HG02973 (cell line): ENCODE measurements around the gene NDFIP1.

ENCODE experiments used
- ATAC-seq: cut with Tn5 transposase; IDR thresholded peaks from one replicate; pipeline ENCODE4 v1.9.1; 2021; ENCODE audit warnings: moderate library complexity; ENCODE audit not compliant: unreplicated experiment

Gene NDFIP1

DNA sequence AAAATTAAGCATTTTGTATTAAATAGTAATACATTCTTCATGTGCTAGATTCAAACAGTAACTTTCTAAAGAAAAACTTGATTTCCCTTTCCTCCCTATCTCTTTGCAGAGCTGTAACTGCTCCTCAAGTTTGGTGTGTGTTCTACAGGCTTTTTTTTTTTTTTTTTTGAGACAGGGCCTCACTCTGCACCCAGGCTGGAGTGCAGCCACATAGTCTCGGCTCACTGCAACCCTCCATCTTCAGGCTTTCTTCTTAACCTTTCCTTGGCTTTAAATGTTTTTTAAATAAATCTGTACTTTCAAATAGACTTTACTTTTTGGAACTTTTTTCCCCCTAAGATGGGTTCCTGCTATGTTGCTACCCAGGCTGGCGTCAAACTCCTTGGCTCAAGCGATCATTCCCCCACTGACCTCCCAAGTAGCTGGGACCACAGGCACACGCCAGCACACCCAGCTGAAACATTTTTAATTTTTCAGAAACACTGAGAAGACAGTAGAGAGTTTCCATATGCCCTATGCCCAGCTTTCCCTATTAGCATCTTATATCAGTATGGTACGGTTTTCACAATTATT lies 9.1 kb downstream of the NDFIP1 start:
- no peak for ATAC-seq

GRCh38 chr5:142118155-142118686 lies 9.6 kb downstream of the NDFIP1 start:
- no peak for ATAC-seq

DNA sequence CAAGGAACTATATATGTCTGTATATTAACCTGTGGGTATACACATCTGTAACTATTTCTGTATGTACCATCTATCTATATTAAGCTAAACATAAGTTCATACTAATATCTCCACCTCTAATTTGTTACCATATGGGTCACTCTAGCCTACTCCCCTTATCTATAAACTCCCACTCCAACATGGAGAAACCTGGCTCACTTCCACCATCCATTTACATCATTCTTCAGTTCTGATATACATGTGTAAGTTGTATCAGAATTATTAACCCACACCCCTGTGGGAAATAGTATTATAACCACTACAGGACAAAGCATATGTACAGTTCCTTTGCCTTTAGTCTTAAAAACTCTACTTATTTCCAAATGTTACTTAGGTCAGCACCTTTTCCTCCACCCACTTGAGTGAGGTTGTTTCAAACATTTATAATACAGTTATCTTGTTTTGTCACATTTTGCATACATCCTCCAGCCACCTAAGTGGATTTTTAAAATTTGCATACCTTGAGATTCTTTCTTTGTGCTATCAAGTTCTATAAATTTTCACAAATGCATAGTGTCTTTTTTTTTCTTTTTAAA lies 10.6 kb downstream of the NDFIP1 start:
- ATAC-seq: no peak

DNA sequence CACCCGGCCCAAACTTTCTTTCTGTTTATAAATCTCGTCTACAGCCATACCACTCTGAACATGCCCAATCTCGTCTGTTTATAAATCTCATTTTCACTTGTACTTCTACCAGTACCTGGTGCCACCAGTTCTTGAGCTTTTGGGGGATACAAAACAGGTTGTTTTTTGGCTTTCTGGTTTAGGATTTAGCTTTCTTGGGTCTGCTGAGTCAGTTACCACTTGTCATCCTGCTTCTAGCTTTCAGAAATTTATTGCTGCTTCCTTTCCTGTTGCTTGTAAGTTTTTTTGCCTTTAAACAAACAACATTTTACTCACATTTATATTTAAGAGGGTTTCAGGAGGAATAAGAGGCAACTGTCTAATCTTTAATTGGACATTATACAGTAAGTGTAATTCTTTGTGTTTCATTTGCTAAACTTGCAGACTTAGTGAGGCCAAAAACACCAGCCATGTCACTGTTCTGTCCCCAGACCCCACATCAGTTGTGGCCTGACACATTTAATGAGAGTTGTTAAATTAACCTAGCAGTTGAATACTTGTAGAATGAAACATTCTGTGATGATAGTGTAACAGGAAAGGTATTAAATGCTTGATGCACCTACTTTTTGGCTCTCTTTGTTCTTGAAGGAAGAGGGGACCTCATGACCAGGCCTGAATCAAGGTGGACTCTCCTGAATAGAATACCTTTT lies 11.8 kb downstream of the NDFIP1 start:
- no peak for ATAC-seq

GRCh38 chr5:142122121-142122520 lies 13.5 kb downstream of the NDFIP1 start:
- ATAC-seq: no peak

- no peak for ATAC-seq
Observed at GRCh38 chr5:142125378-142125777, 16.8 kb downstream of the NDFIP1 start.

- ATAC-seq: no peak
Observed at GRCh38 chr5:142125963-142126362, 17.4 kb downstream of the NDFIP1 start.

- ATAC-seq: no peak
Observed at GRCh38 chr5:142128675-142129208, 20.2 kb downstream of the NDFIP1 start.

- ATAC-seq: no peak
Observed at GRCh38 chr5:142129446-142130066, 21.0 kb downstream of the NDFIP1 start.

DNA sequence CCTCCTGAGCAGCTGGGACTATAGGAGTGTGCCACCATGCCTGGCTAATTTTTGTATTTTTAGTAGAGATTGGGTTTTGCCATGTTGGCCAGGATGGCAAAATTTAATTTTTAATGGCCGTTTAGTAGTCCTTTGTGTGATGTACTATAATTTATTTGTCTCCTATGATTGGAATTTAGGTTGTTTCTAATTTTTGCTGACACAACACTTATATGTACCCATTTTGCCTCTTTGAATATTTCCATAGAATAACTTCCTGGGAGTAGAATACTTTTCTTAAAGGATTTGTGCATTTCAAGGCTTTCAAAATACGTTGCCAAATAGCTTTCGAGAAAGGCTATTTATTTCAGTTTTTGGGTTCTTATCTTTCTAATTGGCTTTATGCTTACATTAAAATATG lies 22.8 kb downstream of the NDFIP1 start:
- no peak for ATAC-seq

DNA sequence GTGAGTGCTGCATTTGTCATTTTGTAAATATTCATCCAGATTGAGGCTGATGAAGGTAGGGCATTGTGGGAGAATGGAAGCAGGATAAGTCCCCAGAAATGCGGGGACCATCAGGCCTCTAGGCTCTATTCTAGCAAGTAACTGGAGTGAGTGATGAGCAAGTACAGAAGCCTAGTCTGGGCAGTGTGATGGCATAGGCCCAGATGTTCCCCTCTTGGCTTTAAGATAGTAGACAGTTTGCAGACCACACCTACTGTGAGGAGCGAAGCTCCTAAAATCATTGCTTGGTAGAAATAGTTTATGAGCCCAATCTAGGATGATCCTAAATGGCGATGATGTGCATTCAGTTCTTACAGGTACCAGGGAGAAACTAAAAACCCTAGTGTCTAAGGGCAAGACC lies 24.3 kb downstream of the NDFIP1 start:
- ATAC-seq: no peak

GRCh38 chr5:142133330-142134206 lies 25.0 kb downstream of the NDFIP1 start:
- ATAC-seq: no peak

DNA sequence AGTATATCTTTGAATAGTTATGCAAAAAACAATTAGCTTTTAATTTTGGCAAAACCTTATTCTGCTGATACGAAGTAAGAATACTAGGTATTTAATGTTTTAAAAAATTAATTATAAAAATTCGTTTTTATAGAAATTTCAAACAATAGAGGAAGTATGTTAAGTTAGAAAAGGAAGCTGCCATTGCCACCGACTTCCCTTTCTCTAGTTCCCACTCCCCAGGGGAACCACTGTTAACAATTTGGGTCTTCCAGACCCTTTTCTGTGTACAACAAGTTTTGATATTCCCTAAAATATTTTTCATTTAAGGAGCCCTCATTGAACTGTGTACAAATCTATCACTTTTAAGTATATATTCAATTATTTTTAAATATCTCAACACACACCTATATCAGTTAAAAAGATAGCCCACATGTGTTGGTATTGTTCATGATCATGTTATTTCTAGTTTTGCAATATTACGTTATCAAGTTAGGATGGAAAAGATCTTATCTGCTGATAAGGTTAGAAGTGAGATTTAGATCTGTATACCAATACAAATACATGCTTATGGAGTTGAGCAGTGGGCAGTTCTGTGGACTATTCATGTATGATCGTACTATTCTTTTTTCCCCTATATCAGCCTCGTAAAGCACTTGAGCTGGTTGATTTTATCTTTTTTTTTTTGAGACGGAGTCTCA lies 25.9 kb downstream of the NDFIP1 start:
- no peak for ATAC-seq

GRCh38 chr5:142141463-142141862 lies 32.9 kb downstream of the NDFIP1 start:
- no peak for ATAC-seq

DNA sequence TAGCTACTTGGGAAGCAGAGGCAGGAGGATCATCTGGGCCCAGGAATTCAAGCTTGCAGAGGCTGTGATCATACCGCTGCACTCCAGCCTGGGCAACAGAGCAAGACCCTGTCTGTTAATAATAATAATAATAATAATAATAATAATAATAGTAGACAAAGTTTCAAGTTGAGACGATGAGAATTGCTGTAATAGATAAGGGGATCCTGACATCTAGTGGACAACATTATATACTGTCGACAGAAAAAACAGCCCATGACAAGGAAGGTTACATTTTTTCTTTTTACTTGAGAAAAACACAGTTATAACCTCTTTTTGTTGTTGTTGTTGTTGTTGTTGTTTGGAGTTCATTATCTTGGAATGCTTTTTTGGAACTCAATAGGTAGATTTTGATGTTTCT lies 35.3 kb downstream of the NDFIP1 start:
- ATAC-seq: no peak

DNA sequence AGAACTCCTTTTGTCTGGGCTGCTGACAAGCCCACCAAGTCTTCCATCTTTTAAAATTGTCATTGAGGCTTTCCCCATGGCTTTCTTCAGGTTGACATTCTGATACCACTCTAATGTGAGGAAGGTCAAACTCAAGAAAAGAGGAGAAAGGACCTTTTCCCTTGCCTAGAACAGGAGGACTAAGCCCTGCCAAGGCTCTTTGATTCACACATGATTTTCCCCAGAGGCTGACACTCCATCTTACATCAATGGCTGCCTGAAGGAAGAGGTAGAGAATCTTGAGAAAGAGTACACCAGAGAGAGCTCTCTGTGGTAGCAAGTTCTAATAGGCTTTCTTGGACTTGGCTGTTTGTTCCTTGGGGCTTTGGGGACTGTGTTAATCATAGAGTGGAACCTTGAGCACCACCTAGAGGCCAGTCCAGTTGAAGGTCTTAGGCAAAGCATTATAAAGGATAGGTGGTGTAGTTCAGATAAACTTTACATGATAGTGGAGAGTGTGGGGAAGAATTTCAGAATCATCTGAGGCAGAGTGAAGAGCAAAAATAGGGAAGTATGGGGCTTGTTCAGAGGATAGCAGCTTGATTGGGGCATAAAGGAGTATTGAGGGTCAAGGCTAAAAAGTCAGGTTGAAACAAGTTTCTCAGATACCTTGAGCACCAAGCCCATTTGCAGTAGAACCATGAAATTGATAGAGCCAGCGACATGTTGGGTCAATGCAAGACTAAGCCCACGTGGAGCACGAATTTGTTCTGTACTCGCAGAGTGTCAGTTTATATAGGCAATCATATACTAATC lies 36.7 kb downstream of the NDFIP1 start:
- ATAC-seq: peak; percentile 84

DNA sequence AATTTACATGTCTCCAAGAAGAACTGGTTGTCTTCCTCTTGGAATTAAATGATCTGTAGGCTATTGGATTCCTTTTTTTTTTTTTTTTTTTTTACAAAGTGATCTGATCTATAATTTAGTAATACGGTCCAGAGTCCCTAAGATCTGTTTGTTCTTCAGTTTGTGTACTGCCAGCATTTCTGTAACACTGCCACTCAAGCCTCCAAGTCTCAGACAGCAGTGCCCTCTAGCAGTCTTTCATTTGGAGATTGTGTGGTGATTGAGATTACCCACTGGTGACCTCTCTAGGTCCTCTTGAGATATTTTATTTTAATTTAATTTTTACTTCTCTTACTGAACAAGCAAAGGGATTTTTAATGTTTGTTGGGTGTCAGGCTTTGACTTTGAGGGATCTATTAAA lies 40.8 kb downstream of the NDFIP1 start:
- ATAC-seq: no peak

DNA sequence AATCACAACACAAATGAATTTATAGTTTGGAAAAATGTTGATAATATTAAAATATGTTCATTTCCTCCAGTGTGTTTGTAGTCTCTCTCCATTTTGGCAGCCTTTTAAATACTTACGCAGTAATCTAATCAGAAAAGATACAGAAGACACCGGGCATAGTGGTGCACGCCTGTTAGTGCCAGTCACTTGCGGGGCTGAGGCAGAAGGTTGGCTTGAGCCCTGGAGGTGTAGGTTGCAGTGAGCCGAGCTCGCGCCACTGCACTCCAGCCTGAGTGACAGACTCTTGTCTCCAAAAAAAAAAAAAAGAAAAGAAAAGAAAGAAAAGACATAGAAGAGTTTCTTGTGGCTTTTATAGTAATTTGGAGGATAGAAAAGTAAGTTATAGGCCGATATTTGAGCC lies 41.9 kb downstream of the NDFIP1 start:
- no peak for ATAC-seq
